ENCODE results near the gene WRAP53.

- TF ChIP-seq CTCF (conservative IDR thresholded peaks at IDR 0.05 in 1 of 2, IDR thresholded peaks at IDR 0.05 in 1 of 2; ENCODE audit: extremely low read depth in 1 of 2, insufficient read depth in 1 of 2, low read depth in 1 of 2, low read length in 2 of 2) (no peak), EZH2 (IDR thresholded peaks at IDR 0.05; ENCODE audit: borderline replicate concordance, low read length) (no peak)
Measured at GRCh38 chr17:7720125-7720524, 31.8 kb downstream of the WRAP53 start.

Measured in mammary epithelial cell (primary cell).